OCI-LY3 (cell line): ENCODE results near the gene DCUN1D1.

Experiments used
- H2AFZ ChIP-seq: fragments of 200-600, 300-600 bp; shearing (Covaris generic); 2 replicates; pipeline ENCODE4 v1.6.0; 2014; ENCODE audit warnings: antibody characterized with exemption, low read depth, low read length
- H3K27ac ChIP-seq: fragments of 200-600, 300-600 bp; sonication (generic); 2 replicates; pipeline ENCODE4 v1.5.1; 2014; ENCODE audit warnings: mild to moderate bottlenecking, low read length, moderate library complexity, mixed read lengths
- H3K27me3 ChIP-seq: fragments of 200-600, 300-600 bp; sonication (generic); 2 replicates; pipeline ENCODE4 v1.6.1; 2014; ENCODE audit warnings: low read depth, low read length, mixed read lengths
- H3K36me3 ChIP-seq: fragments of 200-600, 300-600 bp; sonication (generic); replicated peaks from 2 replicates; pipeline ENCODE3; 2014; ENCODE audit warnings: low read depth, low read length, mixed read lengths
- H3K4me1 ChIP-seq: fragments of 300-600, 200-600 bp; sonication (generic); 2 replicates; pipeline ENCODE4 v1.6.1; 2014; ENCODE audit warnings: low read length, mixed read lengths
- H3K4me2 ChIP-seq: fragments of 200-600, 300-600 bp; sonication (generic); 2 replicates; pipeline ENCODE4 v1.6.1; 2014; ENCODE audit warnings: low read length, mixed read lengths
- H3K4me3 ChIP-seq: fragments of 300-600, 200-600 bp; sonication (generic); 2 replicates; pipeline ENCODE4 v1.5.1; 2014; ENCODE audit warnings: antibody characterized with exemption, mild to moderate bottlenecking, low read length, moderate library complexity
- H3K79me2 ChIP-seq: fragments of 300-600, 200-600 bp; shearing (Covaris generic); 2 replicates; pipeline ENCODE4 v1.6.1; 2014; ENCODE audit warnings: mild to moderate bottlenecking, low read length, mixed read lengths
- H3K9ac ChIP-seq: fragments of 300-600, 200-600 bp; shearing (Covaris generic); 2 replicates; pipeline ENCODE4 v1.6.0; 2014; ENCODE audit warnings: mild to moderate bottlenecking, low read length, moderate library complexity
- H3K9me3 ChIP-seq: fragments of 200-600, 300-600 bp; shearing (Covaris generic); 2 replicates; pipeline ENCODE4 v1.6.1; 2014; ENCODE audit warnings: low read length, mixed read lengths; ENCODE audit not compliant: insufficient read depth
- H4K20me1 ChIP-seq: fragments of 200-600, 300-600 bp; sonication (generic); 2 replicates; pipeline ENCODE4 v1.6.1; 2016; ENCODE audit warnings: low read length, mixed read lengths; ENCODE audit not compliant: insufficient read depth
- EZH2phosphoT487 ChIP-seq: fragments of 200-600 bp; shearing (Covaris generic); IDR thresholded peaks from 2 replicates; pipeline ENCODE4 v1.6.1; 2018; ENCODE audit warnings: antibody characterized with exemption, mixed run types, low read depth
- TF ChIP-seq, protein P1 (sequence below): fragments of 200-600, 300-600 bp; sonication (generic); IDR thresholded peaks from 2 replicates; pipeline ENCODE4 v1.5.1; 2014; ENCODE audit warnings: antibody characterized with exemption, low read length, low read depth

Gene DCUN1D1

DNA sequence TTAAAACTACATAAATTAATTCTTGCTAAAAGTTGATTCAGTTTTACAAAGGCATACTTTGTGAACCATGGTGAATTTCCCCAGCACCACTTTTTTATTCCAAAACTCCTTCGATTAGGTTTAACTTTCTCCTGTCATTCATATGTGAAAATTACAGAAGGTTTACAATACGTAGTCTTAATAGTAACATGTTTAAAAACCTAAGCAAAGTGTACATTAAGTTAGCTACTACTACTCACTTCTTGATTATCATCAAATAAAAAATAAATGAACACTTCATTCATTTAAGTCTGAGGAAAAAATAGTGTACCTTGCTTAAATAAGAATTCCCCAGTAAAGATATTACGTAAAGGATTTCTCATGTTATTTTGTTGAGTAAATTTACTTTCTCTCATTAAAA lies 38.6 kb downstream of the DCUN1D1 start:
- Histone ChIP-seq H3K4me3 (no peak overlapping the region), H3K4me2 (no peak overlapping the region), H3K36me3 (peaks cover 28% of the 10 kb centered on the region), H3K27me3 (no peaks in the 10 kb centered on the region), H3K4me1 (peaks cover 11% of the 10 kb centered on the region), H3K27ac (no peak overlapping the region), H2AFZ (no peak overlapping the region), H4K20me1 (peaks cover 4% of the 10 kb centered on the region; the same call in 1 of the 2 replicates), H3K79me2 (no peaks in the 10 kb centered on the region), H3K9me3 (no peaks in the 10 kb centered on the region), H3K9ac (no peak overlapping the region)
- TF ChIP-seq, protein P1, sequence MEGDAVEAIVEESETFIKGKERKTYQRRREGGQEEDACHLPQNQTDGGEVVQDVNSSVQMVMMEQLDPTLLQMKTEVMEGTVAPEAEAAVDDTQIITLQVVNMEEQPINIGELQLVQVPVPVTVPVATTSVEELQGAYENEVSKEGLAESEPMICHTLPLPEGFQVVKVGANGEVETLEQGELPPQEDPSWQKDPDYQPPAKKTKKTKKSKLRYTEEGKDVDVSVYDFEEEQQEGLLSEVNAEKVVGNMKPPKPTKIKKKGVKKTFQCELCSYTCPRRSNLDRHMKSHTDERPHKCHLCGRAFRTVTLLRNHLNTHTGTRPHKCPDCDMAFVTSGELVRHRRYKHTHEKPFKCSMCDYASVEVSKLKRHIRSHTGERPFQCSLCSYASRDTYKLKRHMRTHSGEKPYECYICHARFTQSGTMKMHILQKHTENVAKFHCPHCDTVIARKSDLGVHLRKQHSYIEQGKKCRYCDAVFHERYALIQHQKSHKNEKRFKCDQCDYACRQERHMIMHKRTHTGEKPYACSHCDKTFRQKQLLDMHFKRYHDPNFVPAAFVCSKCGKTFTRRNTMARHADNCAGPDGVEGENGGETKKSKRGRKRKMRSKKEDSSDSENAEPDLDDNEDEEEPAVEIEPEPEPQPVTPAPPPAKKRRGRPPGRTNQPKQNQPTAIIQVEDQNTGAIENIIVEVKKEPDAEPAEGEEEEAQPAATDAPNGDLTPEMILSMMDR: no peak
- TF ChIP-seq EZH2phosphoT487: no peak

- Histone ChIP-seq H3K79me2 (0 out of 2 replicates have a peak, but pooled peaks cover under 1% of the 10 kb centered on the region), H4K20me1 (peaks cover 4% of the 10 kb centered on the region; the same call in 1 of the 2 replicates), H3K4me3 (no peak overlapping the region), H3K36me3 (peaks cover 16% of the 10 kb centered on the region), H3K4me1 (peaks cover 25% of the 10 kb centered on the region), H2AFZ (no peak overlapping the region), H3K9me3 (no peaks in the 10 kb centered on the region), H3K27ac (no peak overlapping the region), H3K9ac (no peak overlapping the region), H3K4me2 (no peak overlapping the region), H3K27me3 (no peaks in the 10 kb centered on the region)
- TF ChIP-seq, protein P1: no peak
- TF ChIP-seq EZH2phosphoT487: no peak
These were observed 40.0 kb downstream of the DCUN1D1 start for GRCh38 chr3:182940266-182940808.

DNA sequence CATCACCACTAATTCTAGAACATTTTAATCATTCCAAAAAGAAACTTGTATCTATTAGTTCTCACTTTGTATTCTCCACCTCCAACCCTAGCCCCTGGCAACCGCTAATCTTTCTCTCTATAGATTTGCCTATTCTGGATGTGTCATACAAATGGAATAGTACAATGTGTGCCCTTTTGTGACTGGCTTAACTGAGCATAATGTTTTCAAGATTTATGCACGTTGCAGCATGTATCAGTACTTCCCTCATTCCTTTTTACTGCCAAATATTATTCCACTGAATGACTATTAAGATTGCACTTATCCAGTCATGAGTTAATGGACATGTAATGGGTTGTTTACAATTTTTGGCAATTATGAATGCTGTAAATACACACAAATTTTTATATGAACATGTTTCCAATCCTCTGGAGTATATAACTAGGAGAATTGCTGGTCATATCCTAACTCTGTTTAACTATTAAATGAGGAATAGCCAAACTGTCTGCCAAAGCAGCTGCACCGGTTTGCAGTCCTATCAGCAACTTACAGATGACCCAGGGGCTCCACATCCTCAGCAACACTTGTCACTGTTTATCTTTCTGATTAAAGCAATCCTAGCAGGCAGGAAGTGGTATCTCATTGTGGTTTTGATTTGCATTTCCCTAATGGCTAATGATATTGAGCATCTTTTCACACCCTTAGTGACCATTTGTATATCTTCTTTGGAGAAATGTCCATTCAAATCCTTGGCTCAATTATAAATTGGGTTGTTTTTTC lies 42.9 kb downstream of the DCUN1D1 start:
- Histone ChIP-seq H3K4me1 (peaks cover 29% of the 10 kb centered on the region), H3K9me3 (peaks cover 3% of the 10 kb centered on the region; the same call in 1 of the 2 replicates), H3K79me2 (0 out of 2 replicates have a peak, but pooled peaks cover 4% of the 10 kb centered on the region), H2AFZ (no peak overlapping the region), H3K4me3 (no peak overlapping the region), H3K9ac (no peak overlapping the region), H3K4me2 (no peak overlapping the region), H4K20me1 (peaks cover 4% of the 10 kb centered on the region; the same call in 1 of the 2 replicates), H3K27me3 (no peaks in the 10 kb centered on the region), H3K27ac (no peak overlapping the region), H3K36me3 (peaks cover 23% of the 10 kb centered on the region)
- TF ChIP-seq, protein P1: no peak
- no peak for TF ChIP-seq EZH2phosphoT487

GRCh38 chr3:182936918-182937285 lies 43.4 kb downstream of the DCUN1D1 start:
- Histone ChIP-seq H3K9me3 (peaks cover 8% of the 10 kb centered on the region; the same call in 1 of the 2 replicates), H3K4me3 (no peak overlapping the region), H4K20me1 (peaks cover 4% of the 10 kb centered on the region; the same call in 1 of the 2 replicates), H3K27ac (no peak overlapping the region), H2AFZ (no peak overlapping the region), H3K79me2 (0 out of 2 replicates have a peak, but pooled peaks cover 4% of the 10 kb centered on the region), H3K27me3 (no peaks in the 10 kb centered on the region), H3K9ac (no peak overlapping the region), H3K4me1 (peaks cover 32% of the 10 kb centered on the region), H3K36me3 (peaks cover 29% of the 10 kb centered on the region), H3K4me2 (no peak overlapping the region)
- TF ChIP-seq, protein P1: no peak
- no peak for TF ChIP-seq EZH2phosphoT487
